HEK293T (cell line): ENCODE data around the gene PRC1.

Source experiments
- ELF4 ChIP-seq: fragments of 450-650 bp; IDR thresholded peaks from 2 replicates; pipeline ENCODE4 v1.6.1; 2017; ENCODE audit warnings: antibody characterized with exemption
- FOXM1 ChIP-seq: fragments of 450-650 bp; IDR thresholded peaks from 2 replicates; pipeline ENCODE4 v1.6.1; 2017; ENCODE audit warnings: mild to moderate bottlenecking, borderline replicate concordance
- SUZ12 ChIP-seq: fragments of 450-650 bp; IDR thresholded peaks from 2 replicates; pipeline ENCODE4 v1.6.1; 2016; ENCODE audit warnings: mild to moderate bottlenecking
- ZNF384 ChIP-seq: fragments of 450-650 bp; IDR thresholded peaks from 2 replicates; pipeline ENCODE4 v1.6.1; 2016

DNA sequence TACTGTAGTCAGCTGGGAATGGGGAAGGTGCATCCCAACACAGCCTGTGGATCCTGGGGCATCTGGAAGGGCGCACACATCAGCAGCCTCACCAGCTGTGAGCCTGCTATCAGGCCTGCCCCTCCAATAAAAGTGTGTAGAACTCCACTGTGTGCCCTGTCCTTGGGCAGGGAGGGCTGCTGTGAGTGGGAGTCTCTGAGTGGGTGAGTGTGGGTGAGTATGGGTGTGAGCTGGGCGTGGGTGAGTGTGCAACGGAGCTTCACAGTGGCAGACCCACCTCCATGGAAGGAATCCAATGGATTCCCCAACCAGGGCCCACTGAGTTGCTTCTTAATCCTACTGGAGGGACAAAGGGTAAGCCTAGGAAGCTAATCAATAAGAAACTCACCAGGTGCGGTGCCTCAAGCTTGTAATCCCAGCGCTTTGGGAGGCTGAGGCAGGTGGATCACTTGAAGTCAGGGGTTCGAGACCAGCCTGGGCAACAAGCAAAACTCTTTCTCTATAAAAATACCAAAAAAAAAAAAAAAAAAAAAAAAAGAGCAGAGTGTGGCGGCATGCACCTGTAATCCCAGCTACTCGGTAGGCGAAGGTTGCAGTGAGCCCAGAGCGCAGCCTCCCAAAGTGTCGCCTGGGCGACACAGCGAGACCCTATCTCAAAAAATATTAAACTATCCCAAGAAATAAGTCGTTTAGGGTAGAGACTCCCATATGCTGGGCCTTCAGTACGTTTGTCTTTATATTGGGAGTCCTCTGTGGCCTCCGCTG, 40.2 kb downstream of the PRC1 start:
- TF ChIP-seq FOXM1: no peak
- no peak for TF ChIP-seq ZNF384
- TF ChIP-seq SUZ12: no peak
- TF ChIP-seq ELF4: no peak
